Rectal smooth muscle tissue (tissue), 1 donor: ENCODE measurements around the gene FAM83G.

Experiments used
- H3K27ac ChIP-seq: one replicate; pipeline ENCODE4 v1.7.0; 2013; ENCODE audit warnings: low read depth, low read length, inconsistent platforms
- H3K27me3 ChIP-seq: one replicate; pipeline ENCODE4 v1.7.0; 2013; ENCODE audit warnings: low read length; ENCODE audit not compliant: control insufficient read depth, insufficient read depth
- H3K36me3 ChIP-seq: one replicate; pipeline ENCODE4 v1.7.0; 2013; ENCODE audit warnings: low read length; ENCODE audit not compliant: control insufficient read depth, insufficient read depth
- H3K4me1 ChIP-seq: one replicate; pipeline ENCODE4 v1.7.0; 2013; ENCODE audit warnings: low read length; ENCODE audit not compliant: control insufficient read depth, insufficient read depth
- H3K4me3 ChIP-seq: one replicate; pipeline ENCODE4 v1.7.0; 2013; ENCODE audit warnings: low read length
- H3K9ac ChIP-seq: one replicate; pipeline ENCODE4 v1.7.0; 2013; ENCODE audit warnings: low read length

FAM83G gene

GRCh38 chr17:18990331-18990730 is 14.2 kb downstream of the FAM83G start:
- Histone ChIP-seq H3K4me1 (no peaks in the 10 kb centered on the region), H3K9ac (no peak overlapping the region), H3K4me3 (no peak overlapping the region), H3K36me3 (peaks cover 7% of the 10 kb centered on the region), H3K27me3 (no peaks in the 10 kb centered on the region), H3K27ac (no peak overlapping the region)

- Histone ChIP-seq H3K27ac (no peak overlapping the region), H3K9ac (no peak overlapping the region), H3K4me1 (no peaks in the 10 kb centered on the region), H3K27me3 (no peaks in the 10 kb centered on the region), H3K4me3 (no peak overlapping the region), H3K36me3 (peaks cover 7% of the 10 kb centered on the region)
Measured at GRCh38 chr17:18988546-18989173, 15.9 kb downstream of the FAM83G start.

- Histone ChIP-seq H3K36me3 (peaks cover 7% of the 10 kb centered on the region), H3K27ac (no peak overlapping the region), H3K4me3 (no peak overlapping the region), H3K4me1 (no peaks in the 10 kb centered on the region), H3K9ac (no peak overlapping the region), H3K27me3 (no peaks in the 10 kb centered on the region)
Measured at GRCh38 chr17:18987862-18988545, 16.6 kb downstream of the FAM83G start.

- no peak overlapping the region for H3K27ac ChIP-seq
- no peak overlapping the region for H3K9ac ChIP-seq
- no peak overlapping the region for H3K4me3 ChIP-seq
- H3K36me3 ChIP-seq = peaks cover 7% of the 10 kb centered on the region
- no peaks in the 10 kb centered on the region for H3K4me1 ChIP-seq
- H3K27me3 ChIP-seq = no peaks in the 10 kb centered on the region
Measured at GRCh38 chr17:18987230-18987610, 17.3 kb downstream of the FAM83G start.

- Histone ChIP-seq H3K4me3 (no peak overlapping the region), H3K27ac (no peak overlapping the region), H3K4me1 (no peaks in the 10 kb centered on the region), H3K9ac (no peak overlapping the region), H3K27me3 (no peaks in the 10 kb centered on the region), H3K36me3 (peaks cover 7% of the 10 kb centered on the region)
Measured at GRCh38 chr17:18986541-18987229, 17.9 kb downstream of the FAM83G start.

- Histone ChIP-seq H3K4me3 (no peak overlapping the region), H3K4me1 (no peaks in the 10 kb centered on the region), H3K36me3 (peaks cover 7% of the 10 kb centered on the region), H3K27me3 (no peaks in the 10 kb centered on the region), H3K9ac (no peak overlapping the region), H3K27ac (no peak overlapping the region)
Measured at GRCh38 chr17:18985475-18985874, 19.1 kb downstream of the FAM83G start.

- H3K9ac ChIP-seq = no peak overlapping the region
- H3K4me1 ChIP-seq = no peaks in the 10 kb centered on the region
- H3K36me3 ChIP-seq = peaks cover 7% of the 10 kb centered on the region
- no peak overlapping the region for H3K27ac ChIP-seq
- no peaks in the 10 kb centered on the region for H3K27me3 ChIP-seq
- H3K4me3 ChIP-seq = no peak overlapping the region
Measured at GRCh38 chr17:18984273-18985114, 20.1 kb downstream of the FAM83G start.

- H3K4me1 ChIP-seq = no peaks in the 10 kb centered on the region
- H3K27ac ChIP-seq = no peak overlapping the region
- peak overlapping the region; percentile 21 for H3K9ac ChIP-seq
- H3K4me3 ChIP-seq = no peak overlapping the region
- no peaks in the 10 kb centered on the region for H3K27me3 ChIP-seq
- H3K36me3 ChIP-seq = peaks cover 11% of the 10 kb centered on the region
Measured at GRCh38 chr17:18981642-18982424, 22.7 kb downstream of the FAM83G start.

GRCh38 chr17:18981335-18981641 is 23.3 kb downstream of the FAM83G start:
- H3K27me3 ChIP-seq = no peaks in the 10 kb centered on the region
- peaks cover 12% of the 10 kb centered on the region for H3K36me3 ChIP-seq
- no peak overlapping the region for H3K4me3 ChIP-seq
- peak overlapping the region; percentile 21 for H3K9ac ChIP-seq
- no peaks in the 10 kb centered on the region for H3K4me1 ChIP-seq
- no peak overlapping the region for H3K27ac ChIP-seq

GRCh38 chr17:18980682-18981334 is 23.8 kb downstream of the FAM83G start:
- Histone ChIP-seq H3K9ac (no peak overlapping the region), H3K27me3 (no peaks in the 10 kb centered on the region), H3K36me3 (peaks cover 12% of the 10 kb centered on the region), H3K4me3 (no peak overlapping the region), H3K27ac (no peak overlapping the region), H3K4me1 (no peaks in the 10 kb centered on the region)

GRCh38 chr17:18978655-18979054 is 25.9 kb downstream of the FAM83G start:
- Histone ChIP-seq H3K4me1 (no peaks in the 10 kb centered on the region), H3K27me3 (no peaks in the 10 kb centered on the region), H3K4me3 (no peak overlapping the region), H3K36me3 (peaks cover 12% of the 10 kb centered on the region), H3K27ac (no peak overlapping the region), H3K9ac (no peak overlapping the region)
